Osteocyte (in vitro differentiated cells): ENCODE data around the gene ZMYND8. TPM values are rescaled to one million over a fixed set of nuclear protein-coding genes. Genes with fewer than 3 reads are reported as not detected.

Experiments
- DNase-seq: peaks from one replicate; pipeline ENCODE4 v3.0.0; 2021; ENCODE audit warnings: mixed read lengths; ENCODE audit not compliant: unreplicated experiment; ENCODE audit errors: extremely low spot score
- H3K27ac Mint-ChIP-seq: one replicate; pipeline ENCODE4 v1.8.0; 2021; ENCODE audit warnings: mild to moderate bottlenecking, mixed read lengths; ENCODE audit not compliant: unreplicated experiment
- H3K27me3 Mint-ChIP-seq: one replicate; pipeline ENCODE4 v1.8.0; 2021; ENCODE audit warnings: mixed read lengths; ENCODE audit not compliant: unreplicated experiment
- H3K36me3 Mint-ChIP-seq: one replicate; pipeline ENCODE4 v1.8.0; 2021; ENCODE audit warnings: mixed read lengths; ENCODE audit not compliant: unreplicated experiment
- H3K4me1 Mint-ChIP-seq: one replicate; pipeline ENCODE4 v1.8.0; 2021; ENCODE audit warnings: mixed read lengths; ENCODE audit not compliant: unreplicated experiment
- H3K4me3 Mint-ChIP-seq: one replicate; pipeline ENCODE4 v1.8.0; 2021; ENCODE audit warnings: mild to moderate bottlenecking, moderate library complexity, mixed read lengths; ENCODE audit not compliant: unreplicated experiment
- H3K9me3 Mint-ChIP-seq: one replicate; pipeline ENCODE4 v1.8.0; 2021; ENCODE audit warnings: mixed read lengths; ENCODE audit not compliant: unreplicated experiment
- CTCF ChIP-seq: fragments of 200-600 bp; sonication (generic); IDR thresholded peaks from 2 replicates; pipeline ENCODE4 v1.5.0; 2021; ENCODE audit warnings: antibody characterized with exemption, mild to moderate bottlenecking, moderate library complexity
- total RNA-seq: library from RNA; stranded (reverse); gene quantifications from 2 replicates; pipeline ENCODE4 v1.2.1, GENCODE V29; 2021

Gene ZMYND8
- total RNA-seq, 1 donor from 2014 or later, result 96.5 TPM

GRCh38 chr20:47191074-47191673 is 165.3 kb downstream of the ZMYND8 start:
- Mint-ChIP-seq H3K9me3 (no peaks in the 10 kb centered on the region), H3K27me3 (peaks cover 15% of the 10 kb centered on the region), H3K4me1 (peaks cover 5% of the 10 kb centered on the region), H3K4me3 (no peak overlapping the region), H3K36me3 (peaks cover 2% of the 10 kb centered on the region), H3K27ac (no peak overlapping the region)
- DNase-seq, result no peak
- no peak for TF ChIP-seq CTCF

- no peak for TF ChIP-seq CTCF
Measured at GRCh38 chr20:47189060-47189459, 167.4 kb downstream of the ZMYND8 start.

GRCh38 chr20:47188540-47188939 is 168.0 kb downstream of the ZMYND8 start:
- no peak for TF ChIP-seq CTCF
- Mint-ChIP-seq H3K4me3 (no peak overlapping the region), H3K36me3 (peaks cover 2% of the 10 kb centered on the region), H3K27me3 (peaks cover 15% of the 10 kb centered on the region), H3K9me3 (no peaks in the 10 kb centered on the region), H3K4me1 (no peaks in the 10 kb centered on the region), H3K27ac (no peak overlapping the region)
- DNase-seq, result no peak

More at GRCh38 chr20:47189060-47189459, 167.4 kb downstream of the ZMYND8 start:
- Mint-ChIP-seq H3K36me3 (peaks cover 2% of the 10 kb centered on the region), H3K4me3 (no peak overlapping the region), H3K27me3 (peaks cover 15% of the 10 kb centered on the region), H3K4me1 (no peaks in the 10 kb centered on the region), H3K27ac (no peak overlapping the region), H3K9me3 (no peaks in the 10 kb centered on the region)
- DNase-seq, result no peak

GRCh38 chr20:47187450-47188195 is 168.9 kb downstream of the ZMYND8 start:
- no peaks in the 10 kb centered on the region for H3K9me3 Mint-ChIP-seq
- no peak for TF ChIP-seq CTCF
- H3K36me3 Mint-ChIP-seq, result peaks cover 2% of the 10 kb centered on the region
- no peak for DNase-seq
- H3K4me1 Mint-ChIP-seq, result no peaks in the 10 kb centered on the region
- H3K27me3 Mint-ChIP-seq, result peaks cover 15% of the 10 kb centered on the region
- H3K4me3 Mint-ChIP-seq, result no peak overlapping the region
- H3K27ac Mint-ChIP-seq, result no peak overlapping the region

GRCh38 chr20:47183367-47183766 is 173.1 kb downstream of the ZMYND8 start:
- Mint-ChIP-seq H3K9me3 (no peaks in the 10 kb centered on the region), H3K4me1 (no peaks in the 10 kb centered on the region), H3K36me3 (no peaks in the 10 kb centered on the region), H3K27me3 (peaks cover 3% of the 10 kb centered on the region), H3K4me3 (no peak overlapping the region), H3K27ac (no peak overlapping the region)
- DNase-seq, result no peak
- no peak for TF ChIP-seq CTCF
